NCI-H146 (cell line): ENCODE measurements around the gene PIGK.

Experiments
- DNase-seq: peaks from one replicate; lab custom pipeline; 2025; lab: John Stamatoyannopoulos, UW

The PIGK gene

DNA sequence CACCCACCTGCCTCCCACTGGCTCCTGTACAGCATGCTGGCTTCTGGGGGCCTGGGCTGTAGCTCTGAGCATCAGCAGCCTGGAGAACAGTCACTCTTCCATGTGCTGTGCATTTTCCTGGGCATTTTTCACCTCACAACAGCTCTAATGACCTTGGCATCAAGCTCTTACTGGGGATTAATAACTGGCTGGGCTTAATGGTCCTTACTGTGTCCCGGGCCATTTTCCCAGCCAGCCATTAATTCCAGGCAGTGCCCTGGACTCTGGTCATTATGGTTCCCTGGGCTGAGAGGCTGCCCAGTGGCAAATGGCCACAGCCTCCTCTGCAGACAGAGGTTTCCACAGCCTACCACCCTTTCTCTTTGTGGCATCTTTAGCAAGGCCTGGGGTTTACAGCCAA, 180.1 kb downstream of the PIGK start:
- no peak for DNase-seq
